ENCODE data around the gene CAD. TPM values are rescaled to one million over a fixed set of nuclear protein-coding genes. Genes with fewer than 3 reads are reported as not detected.

CAD gene
- total RNA-seq, 4 donors from 2014 or later, result 5.9 to 47.2 (median 31.3) TPM

DNA sequence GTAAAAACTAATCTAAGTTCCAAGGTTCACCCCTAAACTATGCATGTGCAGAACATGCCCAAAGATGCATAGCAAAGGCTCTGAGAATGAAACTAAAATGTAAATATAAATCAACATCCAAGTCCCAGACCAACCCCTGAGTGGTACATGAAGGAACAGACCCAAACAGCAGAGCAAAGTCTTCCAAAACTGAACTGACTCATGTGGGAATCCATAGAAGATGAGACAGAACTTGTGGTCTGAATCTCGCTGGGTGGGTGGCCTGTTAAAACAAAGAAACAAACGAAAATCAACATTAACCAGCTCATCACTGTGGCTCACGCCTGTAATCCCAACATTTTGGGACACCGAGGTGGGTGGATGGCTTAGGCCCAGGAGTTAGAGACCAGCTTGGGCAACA, 34.8 kb upstream of the CAD start:
- H3K36me3 ChIP-seq, result no peaks in the 10 kb centered on the region
- no peaks in the 10 kb centered on the region for H3K27me3 ChIP-seq
- peaks cover 0 to 7% of the 10 kb centered on the region in 2 donors for H3K4me1 ChIP-seq
- H3K9me3 ChIP-seq, result no peaks in the 10 kb centered on the region
- DNase-seq, result no peak
- H3K27ac ChIP-seq, result no peak overlapping the region
- intact Hi-C loops (cut with DNase I; ENCODE audit: low total_unique reads), result no loop called here
- no peak for TF ChIP-seq POLR2A (IDR thresholded peaks at IDR 0.05)
- no peak for TF ChIP-seq CTCF (IDR thresholded peaks at IDR 0.05)
- no peak overlapping the region for H3K4me3 ChIP-seq

DNA sequence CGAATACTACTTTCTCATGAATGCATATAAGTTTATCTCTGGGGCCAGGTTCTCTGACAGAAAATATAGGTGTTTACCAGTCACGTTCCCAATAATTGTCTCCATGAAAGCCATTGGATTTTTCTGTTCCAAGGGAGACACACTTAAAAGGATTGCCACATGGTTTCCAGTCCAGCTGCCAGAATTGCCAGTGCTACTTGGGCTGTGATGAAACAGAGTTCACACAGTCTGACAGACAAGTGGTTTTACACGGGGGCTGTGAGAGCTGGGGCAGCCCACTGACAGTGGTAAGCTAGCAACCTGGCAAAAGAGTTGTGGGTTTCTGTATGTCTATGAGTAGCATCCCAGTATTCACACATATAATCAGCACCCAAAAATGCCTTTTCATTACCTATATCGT, 33.1 kb upstream of the CAD start:
- TF ChIP-seq CTCF (IDR thresholded peaks at IDR 0.05) (no peak), POLR2A (IDR thresholded peaks at IDR 0.05) (no peak)
- Histone ChIP-seq H3K36me3 (no peaks in the 10 kb centered on the region), H3K9me3 (no peaks in the 10 kb centered on the region), H3K4me3 (no peak overlapping the region), H3K27ac (peak overlapping the region; percentile 90 to 94), H3K4me1 (peaks cover 0 to 7% of the 10 kb centered on the region in 2 donors), H3K27me3 (no peaks in the 10 kb centered on the region)
- peak; percentile 45 to 49 for DNase-seq
- intact Hi-C loops (cut with DNase I; ENCODE audit: low total_unique reads), result no loop called here

- intact Hi-C loops (cut with DNase I; ENCODE audit: low total_unique reads), result no loop called here
Observed at GRCh38 chr2:27185331-27186026, 31.7 kb upstream of the CAD start.

GRCh38 chr2:27186613-27187345, 30.4 kb upstream of the CAD start:
- DNase-seq, result no peak
- H3K4me3 ChIP-seq, result no peak overlapping the region
- intact Hi-C loops (cut with DNase I; ENCODE audit: low total_unique reads), result no loop called here
- H3K27me3 ChIP-seq, result no peaks in the 10 kb centered on the region
- no peaks in the 10 kb centered on the region for H3K9me3 ChIP-seq
- H3K4me1 ChIP-seq, result peaks cover 0 to 7% of the 10 kb centered on the region in 2 donors
- H3K36me3 ChIP-seq, result no peaks in the 10 kb centered on the region
- TF ChIP-seq POLR2A (IDR thresholded peaks at IDR 0.05) (no peak), CTCF (IDR thresholded peaks at IDR 0.05) (no peak)
- peak overlapping the region; percentile 90 to 94 for H3K27ac ChIP-seq

More at GRCh38 chr2:27185331-27186026, 31.7 kb upstream of the CAD start:
- H3K4me1 ChIP-seq, result peaks cover 0 to 7% of the 10 kb centered on the region in 2 donors
- H3K4me3 ChIP-seq, result no peak overlapping the region
- TF ChIP-seq CTCF (IDR thresholded peaks at IDR 0.05), result no peak
- TF ChIP-seq POLR2A (IDR thresholded peaks at IDR 0.05), result no peak
- peak overlapping the region; percentile 90 to 94 for H3K27ac ChIP-seq
- DNase-seq, result peak; percentile 55 to 60
- no peaks in the 10 kb centered on the region for H3K36me3 ChIP-seq
- no peaks in the 10 kb centered on the region for H3K9me3 ChIP-seq
- no peaks in the 10 kb centered on the region for H3K27me3 ChIP-seq

DNA sequence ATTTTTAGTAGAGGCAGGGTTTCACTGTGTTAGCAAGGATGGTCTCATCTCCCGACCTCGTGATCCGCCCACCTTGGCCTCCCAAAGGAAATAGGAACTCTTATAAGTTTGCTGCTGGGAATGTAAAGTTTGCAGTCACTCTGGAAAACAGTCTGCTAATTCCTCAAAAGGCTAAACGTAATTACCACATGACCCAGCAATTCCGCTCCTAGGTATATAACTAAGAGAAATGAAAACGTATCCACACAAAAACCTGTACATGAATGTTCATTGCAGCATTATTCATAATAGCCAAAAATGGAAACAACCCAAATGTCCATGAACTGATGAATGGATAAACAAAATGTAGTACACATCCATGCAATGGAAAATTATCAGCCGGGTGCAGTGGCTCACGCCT, 27.2 kb upstream of the CAD start:
- intact Hi-C loops (cut with DNase I; ENCODE audit: low total_unique reads), result loop anchor here (10.0 kb wide), 1 partner anchor 55 kb away; the partner anchor contains the start of genes PREB and PRR30
- TF ChIP-seq CTCF (IDR thresholded peaks at IDR 0.05), result no peak
- TF ChIP-seq POLR2A (IDR thresholded peaks at IDR 0.05), result no peak
- Histone ChIP-seq H3K9me3 (no peaks in the 10 kb centered on the region), H3K4me3 (no peak overlapping the region), H3K27ac (no peak overlapping the region), H3K27me3 (no peaks in the 10 kb centered on the region), H3K36me3 (no peaks in the 10 kb centered on the region), H3K4me1 (peaks cover 0 to 7% of the 10 kb centered on the region in 2 donors)
- no peak for DNase-seq

Measured in uterus (tissue), 4 donors.